Naive thymus-derived CD4-positive, alpha-beta T cell (primary cell): ENCODE data around the gene SLC16A8. TPM values are rescaled to one million over a fixed set of nuclear protein-coding genes. Genes with fewer than 3 reads are reported as not detected.
"Not testable (repeated sequence)": the region's sequence is repeated elsewhere in the genome, so short reads cannot be mapped to it uniquely, and the experiment has no call there.

Source experiments
- ATAC-seq: fragments of 150-1000 bp; cut with Tn5 transposase; 2 replicates; pipeline ENCODE4 v1.10.0; 2021; ENCODE audit warnings: mild to moderate bottlenecking, moderate library complexity
- CTCF ChIA-PET: fragments of 350-600 bp; sonication (Branson Sonifier 250); formaldehyde crosslinking; loops from one replicate; lab custom pipeline; 2021; ENCODE audit warnings: antibody characterized with exemption; lab: Charles Lee
- POLR2A ChIA-PET: fragments of 350-600 bp; sonication (Branson Sonifier 250); formaldehyde crosslinking; loops from one replicate; lab custom pipeline; 2021; ENCODE audit warnings: antibody characterized with exemption, inconsistent platforms; lab: Charles Lee
- DNase-seq, 9 donors: peaks; one replicate each; pipeline versions ENCODE4 v3.0.0 to v3.0.0-alpha.2; 2020 to 2022; ENCODE audit warnings: mixed read lengths in 1 of 9
- H3K27ac ChIP-seq: one replicate; pipeline ENCODE4 v1.7.0; 2013; ENCODE audit warnings: mild to moderate bottlenecking, low read depth, low read length, moderate library complexity
- H3K27me3 ChIP-seq, 2 donors: one replicate each; pipeline ENCODE4 v1.7.0; 2013; ENCODE audit warnings: low read length in 2 of 2, mild to moderate bottlenecking in 2 of 2, moderate library complexity in 2 of 2; ENCODE audit not compliant: control insufficient read depth in 2 of 2, insufficient read depth in 2 of 2
- H3K36me3 ChIP-seq, 3 experiments: 1 replicate in 2 of 3; 2 replicates in 1 of 3; pipeline ENCODE4 v1.7.0; 2013; ENCODE audit warnings: low read length in 3 of 3, mild to moderate bottlenecking in 3 of 3, moderate library complexity in 1 of 3; ENCODE audit not compliant: insufficient read depth in 3 of 3, control insufficient read depth in 2 of 3
- H3K4me1 ChIP-seq, 2 donors: one replicate each; pipeline ENCODE4 v1.7.0; 2013; ENCODE audit warnings: low read length in 2 of 2, mild to moderate bottlenecking in 2 of 2, moderate library complexity in 1 of 2; ENCODE audit not compliant: control insufficient read depth in 2 of 2, insufficient read depth in 2 of 2
- H3K4me3 ChIP-seq: 2 replicates; pipeline ENCODE4 v1.7.0; 2013; ENCODE audit warnings: mild to moderate bottlenecking, low read length
- H3K9me3 ChIP-seq, 3 experiments: 1 replicate in 2 of 3; 2 replicates in 1 of 3; pipeline ENCODE4 v1.7.0; 2013; ENCODE audit warnings: low read length in 3 of 3; ENCODE audit not compliant: control insufficient read depth in 2 of 3
- H3K27ac Mint-ChIP-seq, 9 donors: one replicate each; pipeline ENCODE4 v1.8.0; 2020 to 2022; ENCODE audit warnings: mixed read lengths in 9 of 9, mild to moderate bottlenecking in 8 of 9, moderate library complexity in 5 of 9, inconsistent platforms in 2 of 9
- H3K27me3 Mint-ChIP-seq, 5 donors: one replicate each; pipeline ENCODE4 v1.8.0; 2021 to 2022; ENCODE audit warnings: mixed read lengths in 5 of 5, mild to moderate bottlenecking in 1 of 5
- H3K36me3 Mint-ChIP-seq, 5 donors: one replicate each; pipeline ENCODE4 v1.8.0; 2020 to 2022; ENCODE audit warnings: mixed read lengths in 5 of 5, mild to moderate bottlenecking in 3 of 5, inconsistent platforms in 1 of 5
- H3K4me1 Mint-ChIP-seq, 7 donors: one replicate each; pipeline ENCODE4 v1.8.0; 2020 to 2022; ENCODE audit warnings: mixed read lengths in 7 of 7, mild to moderate bottlenecking in 3 of 7, inconsistent platforms in 1 of 7
- H3K4me3 Mint-ChIP-seq, 10 donors: one replicate each; pipeline ENCODE4 v1.8.0; 2020 to 2022; ENCODE audit warnings: mild to moderate bottlenecking in 10 of 10, mixed read lengths in 10 of 10, moderate library complexity in 6 of 10, inconsistent platforms in 2 of 10
- H3K9me3 Mint-ChIP-seq, 11 donors: one replicate each; pipeline ENCODE4 v1.8.0; 2020 to 2022; ENCODE audit warnings: mixed read lengths in 11 of 11, mild to moderate bottlenecking in 4 of 11, inconsistent platforms in 1 of 11, moderate library complexity in 1 of 11
- intact Hi-C, 2 donors: fragments of 100-400 bp; cut with micrococcal nuclease; formaldehyde crosslinking; loops; one replicate each; pipeline ENCODE4 v1.15.1; 2023
- polyA plus RNA-seq, 2 donors: library from polyadenylated mRNA; unstranded; fragments of 300-500 nt; fragmentation: Illumina TruSeq; gene quantifications; one replicate each; pipeline ENCODE4 v1.2.3, GENCODE V29; 2021
- total RNA-seq, 6 experiments: library from RNA in 5 of 6; stranded (reverse) in 5 of 6; gene quantifications; 1 replicate in 5 of 6; 2 replicates in 1 of 6; pipeline ENCODE4 v1.2.3 and lab custom pipeline; 2021 to 2026

SLC16A8 gene
- total and polyA plus RNA-seq, 7 experiments from 2014 or later = not detected

- H3K27me3 ChIP-seq = no peaks in the 10 kb centered on the region
- CTCF ChIA-PET = no interaction called here
- intact Hi-C loops = no loop called here
Measured at GRCh38 chr22:38122616-38123015, 38.6 kb upstream of the SLC16A8 start.

GRCh38 chr22:38120359-38121110 is 36.6 kb upstream of the SLC16A8 start:
- peaks cover 0 to 12% (median 0%) of the 10 kb centered on the region in 7 donors for H3K4me1 Mint-ChIP-seq

More at GRCh38 chr22:38122616-38123015, 38.6 kb upstream of the SLC16A8 start:
- DNase-seq = no peak
- Histone ChIP-seq H3K9me3 (no peaks in the 10 kb centered on the region), H3K4me3 (no peak overlapping the region), H3K4me1 (no peaks in the 10 kb centered on the region), H3K27ac (no peak overlapping the region), H3K36me3 (peaks cover 0 to 32% (median 3%) of the 10 kb centered on the region in 3 experiments)
- Mint-ChIP-seq H3K4me1 (peaks cover 0 to 12% (median 0%) of the 10 kb centered on the region in 7 donors), H3K27me3 (no peaks in the 10 kb centered on the region), H3K27ac (no peak overlapping the region), H3K36me3 (peaks cover 0 to 17% (median 0%) of the 10 kb centered on the region in 5 donors), H3K9me3 (no peaks in the 10 kb centered on the region), H3K4me3 (no peak overlapping the region)
- no peak for ATAC-seq
- POLR2A ChIA-PET = no interaction called here

GRCh38 chr22:38118747-38119146 is 34.8 kb upstream of the SLC16A8 start:
- H3K27ac ChIP-seq, H3K9me3 ChIP-seq, H3K27ac Mint-ChIP-seq, H3K27me3 Mint-ChIP-seq, POLR2A ChIA-PET, H3K4me3 Mint-ChIP-seq, H3K4me1 ChIP-seq, ATAC-seq, DNase-seq, H3K27me3 ChIP-seq, H3K4me3 ChIP-seq, CTCF ChIA-PET, H3K4me1 Mint-ChIP-seq, H3K9me3 Mint-ChIP-seq: not testable (repeated sequence)
- intact Hi-C loops = loop anchor here in 1 of 2 donors (10.0 kb wide), 1 partner anchor 86 kb away; the partner anchor contains the start of gene MAFF
- H3K36me3 Mint-ChIP-seq = peaks cover 0 to 19% (median 4%) of the 10 kb centered on the region in 5 donors
- peaks cover 0 to 21% (median 0%) of the 10 kb centered on the region in 3 experiments for H3K36me3 ChIP-seq

More at GRCh38 chr22:38120359-38121110, 36.6 kb upstream of the SLC16A8 start:
- DNase-seq (no peak), ATAC-seq (no peak)
- H3K27me3 ChIP-seq = no peaks in the 10 kb centered on the region
- peaks cover 0 to 22% (median 3%) of the 10 kb centered on the region in 3 experiments for H3K36me3 ChIP-seq
- H3K4me3 Mint-ChIP-seq = no peak overlapping the region
- H3K9me3 Mint-ChIP-seq = no peaks in the 10 kb centered on the region
- H3K4me3 ChIP-seq = no peak overlapping the region
- H3K27me3 Mint-ChIP-seq = no peaks in the 10 kb centered on the region
- intact Hi-C loops = no loop called here
- ChIA-PET POLR2A (no interaction called here), CTCF (no interaction called here)
- no peak overlapping the region for H3K27ac ChIP-seq
- no peaks in the 10 kb centered on the region for H3K9me3 ChIP-seq
- H3K27ac Mint-ChIP-seq = no peak overlapping the region
- peaks cover 0 to 15% (median 0%) of the 10 kb centered on the region in 5 donors for H3K36me3 Mint-ChIP-seq
- no peaks in the 10 kb centered on the region for H3K4me1 ChIP-seq

- peaks cover 0 to 19% (median 4%) of the 10 kb centered on the region in 5 donors for H3K36me3 Mint-ChIP-seq
- Histone ChIP-seq H3K4me3 (no peak overlapping the region), H3K36me3 (peaks cover 0 to 21% (median 0%) of the 10 kb centered on the region in 3 experiments), H3K4me1 (no peaks in the 10 kb centered on the region), H3K27me3 (no peaks in the 10 kb centered on the region), H3K27ac (no peak overlapping the region), H3K9me3 (no peaks in the 10 kb centered on the region)
- DNase-seq = no peak
- H3K4me3 Mint-ChIP-seq = no peak overlapping the region
- CTCF ChIA-PET = interaction anchor here (0.6 kb wide), 1 partner anchor 11 kb away, joined by 3 read pairs; no protein-coding TSS in a partner anchor
- peaks cover 0 to 7% (median 4%) of the 10 kb centered on the region in 7 donors for H3K4me1 Mint-ChIP-seq
- intact Hi-C loops = loop anchor here in 1 of 2 donors (10.0 kb wide), 1 partner anchor 87 kb away; the partner anchor contains the start of gene MAFF
- no peaks in the 10 kb centered on the region for H3K27me3 Mint-ChIP-seq
- no peak for ATAC-seq
- POLR2A ChIA-PET = no interaction called here
- H3K9me3 Mint-ChIP-seq = no peaks in the 10 kb centered on the region
- no peak overlapping the region for H3K27ac Mint-ChIP-seq
Measured at GRCh38 chr22:38118182-38118581, 34.2 kb upstream of the SLC16A8 start.

GRCh38 chr22:38117556-38117955 is 33.6 kb upstream of the SLC16A8 start:
- H3K9me3 ChIP-seq, H3K4me1 Mint-ChIP-seq, ATAC-seq, DNase-seq, H3K9me3 Mint-ChIP-seq, H3K4me3 ChIP-seq, H3K27ac Mint-ChIP-seq, H3K27ac ChIP-seq, H3K27me3 Mint-ChIP-seq, H3K27me3 ChIP-seq, H3K4me3 Mint-ChIP-seq, POLR2A ChIA-PET, H3K4me1 ChIP-seq: not testable (repeated sequence)
- intact Hi-C loops = loop anchor here in 1 of 2 donors (10.0 kb wide), 1 partner anchor 87 kb away; the partner anchor contains the start of gene MAFF
- CTCF ChIA-PET = interaction anchor here (0.6 kb wide), 1 partner anchor 10 kb away, joined by 3 read pairs; no protein-coding TSS in a partner anchor
- peaks cover 0 to 21% (median 0%) of the 10 kb centered on the region in 3 experiments for H3K36me3 ChIP-seq
- H3K36me3 Mint-ChIP-seq = peaks cover 0 to 19% (median 4%) of the 10 kb centered on the region in 5 donors

GRCh38 chr22:38115423-38116205 is 31.6 kb upstream of the SLC16A8 start:
- H3K4me3 Mint-ChIP-seq = no peak overlapping the region

More at GRCh38 chr22:38115423-38116205, 31.6 kb upstream of the SLC16A8 start:
- Mint-ChIP-seq H3K27me3 (no peaks in the 10 kb centered on the region), H3K27ac (no peak overlapping the region), H3K4me1 (peaks cover 0 to 6% (median 4%) of the 10 kb centered on the region in 7 donors), H3K9me3 (no peaks in the 10 kb centered on the region), H3K36me3 (peaks cover 0 to 19% (median 4%) of the 10 kb centered on the region in 5 donors)
- CTCF ChIA-PET = interaction anchor here (0.8 to 0.9 kb wide), 2 partner anchors 9 to 66 kb away, joined by 3 read pairs; partner anchors contain the start of gene PLA2G6
- Histone ChIP-seq H3K4me3 (no peak overlapping the region), H3K27ac (no peak overlapping the region), H3K9me3 (no peaks in the 10 kb centered on the region), H3K27me3 (no peaks in the 10 kb centered on the region), H3K4me1 (no peaks in the 10 kb centered on the region), H3K36me3 (peaks cover 0 to 34% (median 0%) of the 10 kb centered on the region in 3 experiments)
- DNase-seq (no peak), ATAC-seq (no peak)
- POLR2A ChIA-PET = interaction anchor here (0.6 kb wide), 1 partner anchor 147 kb away, joined by 3 read pairs; no protein-coding TSS in a partner anchor
- intact Hi-C loops = loop anchor here in 1 of 2 donors (10.0 kb wide), 1 partner anchor 89 kb away; the partner anchor contains the start of gene MAFF
